ENCODE data around the gene DTX2.
"Not testable (repeated sequence)": the region's sequence is repeated elsewhere in the genome, so short reads cannot be mapped to it uniquely, and the experiment has no call there.

- TF ChIP-seq, protein P1, sequence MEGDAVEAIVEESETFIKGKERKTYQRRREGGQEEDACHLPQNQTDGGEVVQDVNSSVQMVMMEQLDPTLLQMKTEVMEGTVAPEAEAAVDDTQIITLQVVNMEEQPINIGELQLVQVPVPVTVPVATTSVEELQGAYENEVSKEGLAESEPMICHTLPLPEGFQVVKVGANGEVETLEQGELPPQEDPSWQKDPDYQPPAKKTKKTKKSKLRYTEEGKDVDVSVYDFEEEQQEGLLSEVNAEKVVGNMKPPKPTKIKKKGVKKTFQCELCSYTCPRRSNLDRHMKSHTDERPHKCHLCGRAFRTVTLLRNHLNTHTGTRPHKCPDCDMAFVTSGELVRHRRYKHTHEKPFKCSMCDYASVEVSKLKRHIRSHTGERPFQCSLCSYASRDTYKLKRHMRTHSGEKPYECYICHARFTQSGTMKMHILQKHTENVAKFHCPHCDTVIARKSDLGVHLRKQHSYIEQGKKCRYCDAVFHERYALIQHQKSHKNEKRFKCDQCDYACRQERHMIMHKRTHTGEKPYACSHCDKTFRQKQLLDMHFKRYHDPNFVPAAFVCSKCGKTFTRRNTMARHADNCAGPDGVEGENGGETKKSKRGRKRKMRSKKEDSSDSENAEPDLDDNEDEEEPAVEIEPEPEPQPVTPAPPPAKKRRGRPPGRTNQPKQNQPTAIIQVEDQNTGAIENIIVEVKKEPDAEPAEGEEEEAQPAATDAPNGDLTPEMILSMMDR (conservative IDR thresholded peaks at IDR 0.05; ENCODE audit: low read length): not testable (repeated sequence)
- TF ChIP-seq EZH2phosphoT487 (IDR thresholded peaks at IDR 0.05; ENCODE audit: borderline replicate concordance, low read depth, low read length): not testable (repeated sequence)
These were observed 26.5 kb downstream of the DTX2 start for GRCh38 chr7:76487969-76488368.

Measured in OCI-LY7 (cell line).